ENCODE measurements around the gene DSCAML1.

DNA sequence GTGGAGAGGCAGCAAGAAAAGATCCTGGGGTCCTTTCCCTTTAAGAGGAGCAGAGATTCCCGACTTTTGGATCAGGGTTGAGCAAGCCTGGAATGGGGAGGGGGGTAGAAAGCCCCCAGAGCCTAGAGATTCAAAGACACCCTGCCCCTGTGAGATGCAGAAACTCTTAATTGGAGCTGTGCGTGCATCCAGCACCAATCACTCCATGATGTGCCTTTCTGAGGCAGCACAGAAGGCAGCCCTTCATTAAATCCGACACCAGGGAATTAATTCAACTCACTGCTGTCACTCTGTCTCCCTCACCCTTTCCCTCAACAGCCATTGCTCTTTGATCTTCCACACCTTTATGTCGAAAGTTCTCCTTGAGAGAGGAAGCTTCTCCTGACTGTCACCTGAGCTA, 43.0 kb downstream of the DSCAML1 start:
- TF ChIP-seq EZH2 (IDR thresholded peaks at IDR 0.05; ENCODE audit: low read length, unreplicated experiment) (no peak), CTCF (conservative IDR thresholded peaks at IDR 0.05; ENCODE audit: low read depth, low read length) (no peak), EZH2phosphoT487 (IDR thresholded peaks at IDR 0.05; ENCODE audit: borderline replicate concordance, low read length) (no peak)
